Activated T-helper 1 cell treated with Interleukin-2 at 50 U/mL for 16 hours (primary cell): Measurements from ENCODE around the gene CDC7.
"Not testable (repeated sequence)": the region's sequence is repeated elsewhere in the genome, so short reads cannot be mapped to it uniquely, and the experiment has no call there.

Source experiments
- DNase-seq: peaks from one replicate; pipeline ENCODE4 v3.0.0-alpha.2; 2020; ENCODE audit warnings: low read depth

The CDC7 gene

GRCh38 chr1:91511386-91511785, 10.7 kb downstream of the CDC7 start:
- no peak for DNase-seq

GRCh38 chr1:91513160-91513559, 12.5 kb downstream of the CDC7 start:
- DNase-seq, result no peak

- no peak for DNase-seq
These were observed 13.1 kb downstream of the CDC7 start for GRCh38 chr1:91513706-91514105.

- DNase-seq, result no peak
These were observed 15.3 kb downstream of the CDC7 start for GRCh38 chr1:91515994-91516393.

- DNase-seq, result not testable (repeated sequence)
These were observed 16.0 kb downstream of the CDC7 start for GRCh38 chr1:91516605-91517004.

GRCh38 chr1:91519167-91519566, 18.5 kb downstream of the CDC7 start:
- not testable (repeated sequence) for DNase-seq

- DNase-seq, result no peak
These were observed 20.4 kb downstream of the CDC7 start for GRCh38 chr1:91520942-91521507.

GRCh38 chr1:91523482-91523881, 22.8 kb downstream of the CDC7 start:
- DNase-seq, result no peak

GRCh38 chr1:91526496-91526895, 25.8 kb downstream of the CDC7 start:
- DNase-seq, result no peak

- no peak for DNase-seq
These were observed 26.7 kb downstream of the CDC7 start for GRCh38 chr1:91527266-91527765.

GRCh38 chr1:91527781-91528180, 27.1 kb downstream of the CDC7 start:
- DNase-seq, result no peak

- DNase-seq, result no peak
These were observed 29.2 kb downstream of the CDC7 start for GRCh38 chr1:91529856-91530255.

- DNase-seq, result no peak
These were observed 32.8 kb downstream of the CDC7 start for GRCh38 chr1:91533361-91534024.

GRCh38 chr1:91535441-91535840, 34.8 kb downstream of the CDC7 start:
- DNase-seq, result no peak

GRCh38 chr1:91537281-91537986, 36.8 kb downstream of the CDC7 start:
- no peak for DNase-seq

- DNase-seq, result no peak
These were observed 37.3 kb downstream of the CDC7 start for GRCh38 chr1:91537987-91538304.

- no peak for DNase-seq
These were observed 40.3 kb downstream of the CDC7 start for GRCh38 chr1:91540910-91541309.

GRCh38 chr1:91541918-91542533, 41.4 kb downstream of the CDC7 start:
- no peak for DNase-seq

GRCh38 chr1:91545506-91546300, 45.1 kb downstream of the CDC7 start:
- no peak for DNase-seq

GRCh38 chr1:91546301-91546581, 45.6 kb downstream of the CDC7 start:
- DNase-seq, result no peak

- DNase-seq, result no peak
These were observed 46.2 kb downstream of the CDC7 start for GRCh38 chr1:91546876-91547275.

- no peak for DNase-seq
These were observed 47.9 kb downstream of the CDC7 start for GRCh38 chr1:91548376-91549040.
